ENCODE results near the gene MALSU1.

Gene MALSU1

DNA sequence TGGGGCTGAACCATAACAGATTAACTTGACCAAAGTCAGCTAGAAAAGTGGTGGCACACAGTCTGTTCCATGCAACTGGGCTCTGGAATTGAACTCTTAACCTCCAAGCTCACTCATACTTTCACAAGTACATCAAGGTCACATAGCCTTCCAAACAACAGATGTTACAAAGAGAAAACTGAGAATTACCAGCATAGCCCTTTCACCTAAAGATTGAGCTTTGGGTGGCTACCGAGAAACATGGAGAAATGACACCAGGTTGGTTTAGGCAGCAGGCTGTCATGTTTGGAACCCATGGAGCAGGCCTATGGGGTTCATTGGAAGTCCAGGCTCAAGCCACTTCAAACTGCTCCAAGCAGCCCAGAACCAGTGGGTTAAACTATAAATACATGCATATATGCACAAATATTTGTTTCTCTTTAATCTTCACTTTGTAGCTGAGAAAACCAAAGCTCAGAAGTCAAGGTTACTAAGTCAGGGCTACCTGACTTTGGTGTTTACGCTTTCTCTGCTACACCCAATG is 59.1 kb downstream of the MALSU1 start:
- Mint-ChIP-seq H3K4me1 (peaks cover 6% of the 10 kb centered on the region), H3K36me3 (ENCODE audit: low read depth) (peaks cover 46% of the 10 kb centered on the region), H3K4me3 (no peak overlapping the region), H3K9me3 (no peaks in the 10 kb centered on the region), H3K27ac (no peak overlapping the region), H3K27me3 (ENCODE audit: low read depth, poor library complexity) (no peaks in the 10 kb centered on the region)
- no peak for DNase-seq
- TF ChIP-seq, protein P1, sequence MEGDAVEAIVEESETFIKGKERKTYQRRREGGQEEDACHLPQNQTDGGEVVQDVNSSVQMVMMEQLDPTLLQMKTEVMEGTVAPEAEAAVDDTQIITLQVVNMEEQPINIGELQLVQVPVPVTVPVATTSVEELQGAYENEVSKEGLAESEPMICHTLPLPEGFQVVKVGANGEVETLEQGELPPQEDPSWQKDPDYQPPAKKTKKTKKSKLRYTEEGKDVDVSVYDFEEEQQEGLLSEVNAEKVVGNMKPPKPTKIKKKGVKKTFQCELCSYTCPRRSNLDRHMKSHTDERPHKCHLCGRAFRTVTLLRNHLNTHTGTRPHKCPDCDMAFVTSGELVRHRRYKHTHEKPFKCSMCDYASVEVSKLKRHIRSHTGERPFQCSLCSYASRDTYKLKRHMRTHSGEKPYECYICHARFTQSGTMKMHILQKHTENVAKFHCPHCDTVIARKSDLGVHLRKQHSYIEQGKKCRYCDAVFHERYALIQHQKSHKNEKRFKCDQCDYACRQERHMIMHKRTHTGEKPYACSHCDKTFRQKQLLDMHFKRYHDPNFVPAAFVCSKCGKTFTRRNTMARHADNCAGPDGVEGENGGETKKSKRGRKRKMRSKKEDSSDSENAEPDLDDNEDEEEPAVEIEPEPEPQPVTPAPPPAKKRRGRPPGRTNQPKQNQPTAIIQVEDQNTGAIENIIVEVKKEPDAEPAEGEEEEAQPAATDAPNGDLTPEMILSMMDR (IDR thresholded peaks at IDR 0.05) = no peak
